Testis (tissue), 3 donors: ENCODE data around the gene AGPAT2. TPM values are rescaled to one million over a fixed set of nuclear protein-coding genes. Genes with fewer than 3 reads are reported as not detected.

ENCODE experiments used
- DNase-seq: peaks from one replicate; pipeline ENCODE4 v3.0.0-alpha.2; 2019
- H3K27ac ChIP-seq, 2 donors: fragments of 200-600 bp; sonication (generic); one replicate each; pipeline ENCODE4 v1.5.1; 2019
- H3K27me3 ChIP-seq: fragments of 200-600 bp; sonication (generic); one replicate; pipeline ENCODE4 v1.5.1; 2019
- H3K36me3 ChIP-seq: fragments of 200-600 bp; sonication (generic); one replicate; pipeline ENCODE4 v1.5.1; 2017; ENCODE audit warnings: low read depth; ENCODE audit errors: missing control alignments
- H3K4me1 ChIP-seq: fragments of 200-600 bp; sonication (generic); one replicate; pipeline ENCODE4 v1.5.1; 2019
- H3K4me3 ChIP-seq, 2 donors: fragments of 200-600 bp; sonication (generic); one replicate each; pipeline ENCODE4 v1.5.1; 2017 to 2019
- H3K9me3 ChIP-seq: fragments of 200-600 bp; sonication (generic); one replicate; pipeline ENCODE4 v1.5.1; 2017
- POLR2A ChIP-seq: fragments of 450-650 bp; IDR thresholded peaks from one replicate; pipeline ENCODE4 v1.6.1; 2017; ENCODE audit warnings: antibody characterized with exemption, mild to moderate bottlenecking, moderate library complexity
- WGBS, 2 donors: methylation state at CpG; one replicate each; pipeline ENCODE4 v1.1.5; 2018; 5-methylcytosine and 5-hydroxymethylcytosine counted together
- intact Hi-C: fragments of 100-400 bp; cut with DNase I; formaldehyde crosslinking; loops from one replicate; pipeline ENCODE4 v1.15.1; 2023; ENCODE audit warnings: low total_unique reads
- polyA plus RNA-seq: library from polyadenylated mRNA; stranded (reverse); fragments of 350-450 nt; fragmentation: Illumina TruSeq; extraction: RNeasy Lipid Tissue Mini Kit (QIAGEN cat#74804); gene quantifications from one replicate; pipeline ENCODE4 v1.2.3, GENCODE V29; 2014; ENCODE audit warnings: low read depth, low replicate concordance; ENCODE audit not compliant: insufficient read depth
- total RNA-seq, 2 donors: library from RNA; depleted of rRNA; stranded (reverse); fragments of >200 nt; gene quantifications; one replicate each; pipeline ENCODE4 v1.2.3, GENCODE V29; 2016
- TF ChIP-seq, protein P1 (sequence below), 3 experiments: fragments of 450-650 bp in 2 of 3; fragments of 200-600 bp in 1 of 3; sonication (generic) in 1 of 3; IDR thresholded peaks; one replicate each; pipeline ENCODE4 v1.5.1; 2016 to 2019; ENCODE audit warnings: antibody characterized with exemption in 3 of 3, mild to moderate bottlenecking in 2 of 3, moderate library complexity in 1 of 3

The AGPAT2 gene
- total and polyA plus RNA-seq, 3 donors from 2014 or later: 34.2 to 52.7 (median 46.6) TPM

DNA sequence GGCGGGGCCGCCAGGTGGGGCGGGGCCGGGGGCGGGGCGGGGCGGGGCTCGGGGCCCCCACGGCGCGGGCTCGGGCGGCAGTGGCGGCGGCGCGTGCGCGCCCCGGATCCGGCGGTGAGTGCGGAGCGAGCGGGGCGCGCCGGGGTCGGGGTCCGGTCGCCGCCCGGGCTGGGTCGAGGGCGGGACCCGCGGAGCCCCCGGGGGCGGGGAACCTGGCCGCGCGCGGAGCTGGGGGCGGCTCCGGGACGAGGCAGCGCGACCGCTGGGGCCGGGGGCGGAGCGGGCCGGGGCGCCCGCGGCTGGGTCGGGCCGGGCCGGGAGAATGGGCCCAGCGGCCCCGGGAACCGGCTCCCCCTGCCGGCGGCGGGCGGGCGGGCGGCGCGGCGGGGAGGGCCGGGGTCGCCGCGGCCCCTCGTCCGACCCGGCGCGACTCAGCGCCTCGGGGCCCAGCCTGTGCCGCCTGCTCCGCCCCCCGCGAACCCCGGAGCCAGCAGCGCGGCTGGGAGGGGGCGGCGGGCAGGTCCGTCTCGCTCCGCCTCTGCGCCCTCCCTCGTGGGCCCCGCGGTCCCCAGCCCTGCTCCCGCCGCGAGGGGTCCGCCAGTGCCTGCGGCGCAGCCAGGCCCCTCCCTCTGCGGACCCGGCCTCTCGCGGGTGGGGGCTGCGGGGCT is 21.4 kb downstream of the AGPAT2 start:
- WGBS, 2 donors: 0% methylated on average over 44 of the region's 109 CpGs; no CpG with 5 or more reads in 1 of the 2 donors
- no peaks in the 10 kb centered on the region for H3K27me3 ChIP-seq
- no peaks in the 10 kb centered on the region for H3K9me3 ChIP-seq
- intact Hi-C loops: no loop called here
- peak overlapping the region; percentile 46 to 59 for H3K4me3 ChIP-seq
- DNase-seq: no peak
- H3K27ac ChIP-seq: no peak overlapping the region
- H3K36me3 ChIP-seq: no peaks in the 10 kb centered on the region
- H3K4me1 ChIP-seq: no peaks in the 10 kb centered on the region
- no peak for TF ChIP-seq POLR2A
- TF ChIP-seq, protein P1, sequence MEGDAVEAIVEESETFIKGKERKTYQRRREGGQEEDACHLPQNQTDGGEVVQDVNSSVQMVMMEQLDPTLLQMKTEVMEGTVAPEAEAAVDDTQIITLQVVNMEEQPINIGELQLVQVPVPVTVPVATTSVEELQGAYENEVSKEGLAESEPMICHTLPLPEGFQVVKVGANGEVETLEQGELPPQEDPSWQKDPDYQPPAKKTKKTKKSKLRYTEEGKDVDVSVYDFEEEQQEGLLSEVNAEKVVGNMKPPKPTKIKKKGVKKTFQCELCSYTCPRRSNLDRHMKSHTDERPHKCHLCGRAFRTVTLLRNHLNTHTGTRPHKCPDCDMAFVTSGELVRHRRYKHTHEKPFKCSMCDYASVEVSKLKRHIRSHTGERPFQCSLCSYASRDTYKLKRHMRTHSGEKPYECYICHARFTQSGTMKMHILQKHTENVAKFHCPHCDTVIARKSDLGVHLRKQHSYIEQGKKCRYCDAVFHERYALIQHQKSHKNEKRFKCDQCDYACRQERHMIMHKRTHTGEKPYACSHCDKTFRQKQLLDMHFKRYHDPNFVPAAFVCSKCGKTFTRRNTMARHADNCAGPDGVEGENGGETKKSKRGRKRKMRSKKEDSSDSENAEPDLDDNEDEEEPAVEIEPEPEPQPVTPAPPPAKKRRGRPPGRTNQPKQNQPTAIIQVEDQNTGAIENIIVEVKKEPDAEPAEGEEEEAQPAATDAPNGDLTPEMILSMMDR (IDR thresholded peaks at IDR 0.05): peak in 1 of 3 experiments; percentile 13

DNA sequence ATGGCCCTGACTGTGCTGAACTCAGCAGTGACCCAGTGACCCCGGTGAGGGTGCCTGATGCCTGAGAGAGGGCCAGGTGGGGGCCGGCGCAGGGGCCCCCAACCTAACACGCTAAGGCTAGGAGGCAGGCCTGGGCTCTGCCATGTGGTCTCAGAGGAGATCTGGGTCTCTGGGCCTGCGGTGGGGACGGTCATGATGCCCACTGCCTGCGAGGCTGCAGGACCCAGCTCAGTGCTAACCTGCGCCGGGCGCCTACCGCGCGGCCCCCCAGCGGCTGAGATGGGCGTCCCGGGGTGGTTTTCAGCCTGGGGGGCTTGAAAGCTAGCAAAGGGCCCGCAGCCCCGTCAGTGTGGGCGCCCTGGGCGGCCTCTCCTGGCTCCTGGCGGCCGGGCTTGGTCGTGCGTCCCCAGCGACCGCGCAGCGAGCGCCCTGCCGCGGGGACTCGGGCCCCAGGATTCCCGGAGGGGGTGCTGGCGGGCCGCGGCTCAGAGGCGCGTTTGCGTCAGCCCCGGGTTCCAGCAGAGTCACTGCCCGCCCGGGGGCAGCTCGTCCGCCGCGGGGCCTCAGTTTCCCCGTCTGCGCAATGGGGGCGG is 22.1 kb downstream of the AGPAT2 start:
- DNase-seq: no peak
- Histone ChIP-seq H3K27me3 (no peaks in the 10 kb centered on the region), H3K27ac (peak overlapping the region in 1 of 2 donors; percentile 30)

DNA sequence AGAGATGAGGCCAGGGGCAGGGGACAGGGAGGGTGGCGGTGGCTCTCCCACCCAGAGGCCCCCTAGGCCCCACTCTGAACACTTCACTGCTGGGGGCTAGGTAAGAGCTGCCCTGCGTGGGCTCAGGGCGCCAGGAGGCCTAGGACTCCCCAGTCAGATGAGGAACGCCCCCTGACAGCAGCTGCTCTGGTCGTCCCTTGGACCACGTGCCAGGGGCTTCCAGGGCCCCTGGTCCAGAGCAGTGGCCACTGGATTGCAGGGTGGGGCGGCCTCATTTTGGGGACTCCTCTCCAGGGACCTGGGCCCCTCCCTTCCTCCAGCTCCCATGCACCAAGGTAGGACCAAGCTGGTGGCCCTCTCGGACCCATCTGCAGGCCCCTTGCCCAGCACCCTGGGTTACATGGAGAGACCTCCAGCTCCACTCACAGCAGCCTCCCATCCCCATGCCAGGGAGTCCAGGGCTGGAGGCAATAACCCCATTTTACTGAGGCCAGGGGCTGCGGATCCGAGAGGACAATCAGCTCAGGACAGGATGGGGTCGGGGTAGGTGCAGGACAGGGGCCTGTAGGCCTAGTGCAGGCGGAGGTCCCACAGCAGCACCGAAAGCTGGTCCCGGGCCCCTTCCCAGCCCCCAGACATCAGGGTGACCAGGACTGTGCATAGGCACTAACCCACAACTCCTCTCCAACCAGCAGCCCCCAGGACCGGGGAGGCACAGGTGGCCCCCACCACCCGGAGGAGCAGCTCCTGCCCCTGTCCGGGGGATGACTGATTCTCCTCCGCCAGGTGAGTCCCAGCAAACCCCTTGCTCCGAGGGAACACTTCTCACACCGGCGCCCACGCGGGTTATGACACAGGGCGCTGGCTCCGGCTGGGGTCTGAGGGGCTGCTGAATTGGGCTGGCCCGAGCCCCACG is 23.0 kb downstream of the AGPAT2 start:
- TF ChIP-seq, protein P1 (IDR thresholded peaks at IDR 0.05): no peak
- no peak for TF ChIP-seq POLR2A
- no peaks in the 10 kb centered on the region for H3K9me3 ChIP-seq
- no peaks in the 10 kb centered on the region for H3K4me1 ChIP-seq
- DNase-seq: no peak
- WGBS, 2 donors: 74 to 80% methylated on average over 3 to 25 of the region's 27 CpGs
- no peaks in the 10 kb centered on the region for H3K27me3 ChIP-seq
- peak overlapping the region in 1 of 2 donors; percentile 30 for H3K27ac ChIP-seq
- peak overlapping the region in 1 of 2 donors; percentile 59 for H3K4me3 ChIP-seq
- intact Hi-C loops: no loop called here
- no peaks in the 10 kb centered on the region for H3K36me3 ChIP-seq

More for the DNA sequence above, 22.1 kb downstream of the AGPAT2 start:
- H3K36me3 ChIP-seq: no peaks in the 10 kb centered on the region
- H3K4me3 ChIP-seq: peak overlapping the region; percentile 46 to 59
- WGBS, 2 donors: 13% methylated on average over 39 of the region's 49 CpGs; no CpG with 5 or more reads in 1 of the 2 donors
- H3K9me3 ChIP-seq: no peaks in the 10 kb centered on the region
- H3K4me1 ChIP-seq: no peaks in the 10 kb centered on the region
- TF ChIP-seq POLR2A: no peak
- TF ChIP-seq, protein P1 (IDR thresholded peaks at IDR 0.05): peak in 2 of 3 experiments; percentile 8 to 25
- intact Hi-C loops: no loop called here

DNA sequence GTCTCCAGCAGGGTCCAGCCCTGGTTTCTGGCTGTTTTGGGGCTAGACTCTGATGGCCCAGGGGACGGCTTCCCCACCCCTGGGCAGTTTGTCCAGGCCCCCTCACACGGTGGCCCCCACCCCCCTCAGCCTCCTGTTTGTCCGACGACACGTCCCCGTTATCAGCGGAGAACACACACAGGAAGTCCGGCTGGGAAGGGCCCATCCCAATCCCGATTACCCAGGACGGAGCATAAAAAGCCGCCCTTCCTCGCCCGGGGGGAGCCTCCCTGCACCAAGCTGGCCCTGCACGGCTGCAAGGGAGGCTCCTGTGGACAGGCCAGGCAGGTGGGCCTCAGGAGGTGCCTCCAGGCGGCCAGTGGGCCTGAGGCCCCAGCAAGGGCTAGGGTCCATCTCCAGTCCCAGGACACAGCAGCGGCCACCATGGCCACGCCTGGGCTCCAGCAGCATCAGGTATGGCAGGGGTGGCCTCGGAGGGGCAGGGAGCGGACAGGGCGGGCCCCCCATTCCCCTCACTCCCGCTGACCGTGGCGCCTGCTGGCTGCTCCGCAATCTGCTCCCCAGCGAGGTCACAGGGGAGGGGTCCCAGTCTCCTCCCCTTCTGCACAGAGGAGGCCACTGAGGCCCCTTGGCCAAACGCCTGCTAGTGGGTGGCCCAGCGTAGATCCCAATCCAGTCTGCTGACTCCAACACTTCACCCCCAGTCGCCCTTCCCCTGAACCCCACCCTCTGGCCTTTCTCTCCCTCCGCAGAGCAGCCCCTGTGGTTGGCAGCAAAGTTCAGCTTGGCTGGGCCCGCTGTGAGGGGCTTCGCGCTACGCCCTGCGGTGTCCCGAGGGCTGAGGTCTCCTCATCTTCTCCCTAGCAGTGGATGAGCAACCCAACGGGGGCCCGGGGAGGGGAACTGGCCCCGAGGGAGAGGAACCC is 24.3 kb downstream of the AGPAT2 start, which contains the start of gene EGFL7:
Gene EGFL7, plus strand, starts transcription at position 261 of the 926 bp plus-strand sequence. CDS start 5,367 bp downstream, outside the sequence.
- intact Hi-C loops: no loop called here
- TF ChIP-seq, protein P1 (IDR thresholded peaks at IDR 0.05): no peak
- TF ChIP-seq POLR2A: no peak
- Histone ChIP-seq H3K36me3 (no peaks in the 10 kb centered on the region), H3K4me1 (no peaks in the 10 kb centered on the region), H3K27ac (no peak within 1 kb of the TSS), H3K9me3 (no peaks in the 10 kb centered on the region), H3K27me3 (no peaks in the 10 kb centered on the region), H3K4me3 (peak within 1 kb of the TSS; percentile 0 to 59)
- 82 to 86% methylated on average over 28 to 38 of the region's 38 CpGs for WGBS, 2 donors
- DNase-seq: no peak
